Fibroblast of villous mesenchyme (primary cell): ENCODE measurements around the gene PARD3. TPM values are rescaled to one million over a fixed set of nuclear protein-coding genes. Genes with fewer than 3 reads are reported as not detected.

Source experiments
- DNase-seq: peaks from one replicate; pipeline ENCODE4 v3.0.0-alpha.2; 2010; ENCODE audit warnings: low read depth
- H3K4me3 ChIP-seq: 2 replicates; pipeline ENCODE4 v1.5.1; 2011; ENCODE audit warnings: low read depth, mild to moderate bottlenecking, low read length
- CTCF ChIP-seq: IDR thresholded peaks from 2 replicates; pipeline ENCODE4 v1.5.1; 2012; ENCODE audit warnings: low read depth, mild to moderate bottlenecking, low read length; ENCODE audit not compliant: insufficient read depth
- total RNA-seq: library from RNA; depleted of rRNA; stranded (reverse); fragments of >200 nt; gene quantifications from 2 replicates; pipeline ENCODE4 v1.2.3, GENCODE V29; 2012

The PARD3 gene
- total RNA-seq, 1 donor: 44.0 TPM

GRCh38 chr10:34465678-34466077 is 349.4 kb downstream of the PARD3 start:
- no peak overlapping the region for H3K4me3 ChIP-seq
- no peak for DNase-seq
- TF ChIP-seq CTCF: no peak

GRCh38 chr10:34464591-34464990 is 350.5 kb downstream of the PARD3 start:
- no peak for TF ChIP-seq CTCF
- DNase-seq: no peak
- no peak overlapping the region for H3K4me3 ChIP-seq

GRCh38 chr10:34464000-34464399 is 351.1 kb downstream of the PARD3 start:
- DNase-seq: no peak
- TF ChIP-seq CTCF: no peak
- no peak overlapping the region for H3K4me3 ChIP-seq

- TF ChIP-seq CTCF: no peak
- no peak for DNase-seq
- H3K4me3 ChIP-seq: no peak overlapping the region
Measured at GRCh38 chr10:34462993-34463392, 352.1 kb downstream of the PARD3 start.

- no peak for TF ChIP-seq CTCF
- peak; percentile 8 for DNase-seq
- no peak overlapping the region for H3K4me3 ChIP-seq
Measured at GRCh38 chr10:34462056-34462455, 353.0 kb downstream of the PARD3 start.

GRCh38 chr10:34454590-34455261 is 360.4 kb downstream of the PARD3 start:
- no peak for TF ChIP-seq CTCF
- no peak overlapping the region for H3K4me3 ChIP-seq
- DNase-seq: peak; percentile 49

- no peak overlapping the region for H3K4me3 ChIP-seq
- TF ChIP-seq CTCF: no peak
- peak; percentile 26 for DNase-seq
Measured at GRCh38 chr10:34449836-34450235, 365.3 kb downstream of the PARD3 start.
